ENCODE measurements around the gene DEGS2.

GRCh38 chr14:100121643-100122480, 37.6 kb downstream of the DEGS2 start:
- TF ChIP-seq POLR2A (IDR thresholded peaks at IDR 0.05) (no peak), CTCF (IDR thresholded peaks at IDR 0.05) (no peak)

Data from right lobe of liver (tissue), 4 donors.